CD4-positive, alpha-beta T cell treated with Interleukin-15 for 1 hour (primary cell): ENCODE results near the gene FBXO10.

ENCODE experiments used
- DNase-seq: peaks from one replicate; pipeline ENCODE4 v3.0.0-alpha.2; 2020

Gene FBXO10

DNA sequence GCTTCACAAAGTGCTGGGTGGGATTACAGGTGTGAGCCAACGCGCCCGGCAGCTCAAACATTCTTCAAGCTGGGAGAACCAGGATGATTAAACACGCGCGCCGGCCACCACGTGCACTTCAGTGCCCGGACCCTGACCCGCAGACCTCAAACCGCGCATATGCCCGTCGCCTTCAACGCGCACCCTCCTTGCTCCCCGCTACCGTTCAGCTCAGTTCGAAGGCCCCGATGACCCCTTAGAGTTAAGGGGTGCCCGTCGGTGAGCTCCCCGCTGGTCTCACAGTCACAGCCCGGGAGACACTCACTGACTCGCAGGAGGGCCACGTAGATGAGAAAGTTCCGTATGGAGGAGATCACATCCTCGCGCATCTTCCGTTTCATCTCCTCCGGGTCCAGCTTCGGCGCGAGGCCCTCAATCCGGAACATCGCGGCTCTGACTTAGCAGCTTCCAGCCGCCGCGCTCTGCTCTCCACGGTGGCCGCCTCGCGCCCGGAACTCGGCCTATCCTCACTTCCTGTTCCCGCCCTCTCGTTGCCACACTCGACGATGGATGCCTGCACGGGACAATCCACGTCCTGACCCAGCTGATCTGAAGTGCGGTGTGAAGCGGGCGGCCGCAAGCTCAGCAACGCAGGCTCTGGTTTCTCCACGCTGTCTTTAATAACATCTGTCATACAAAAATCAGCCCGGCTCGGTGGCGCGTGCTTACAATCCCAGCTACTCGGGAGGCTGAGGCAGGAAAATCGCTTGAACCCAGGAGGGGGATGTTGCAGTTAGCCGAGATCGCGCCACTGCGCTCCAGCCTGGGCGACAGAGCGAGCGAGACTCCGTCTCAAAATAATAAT, 16.1 kb upstream of the FBXO10 start, which contains the start of gene TOMM5:
Gene TOMM5, minus strand, starts transcription at position 490 of the 844 bp plus-strand sequence. Its CDS starts 65 bp downstream, at position 425.
- peak; percentile 90 for DNase-seq

DNA sequence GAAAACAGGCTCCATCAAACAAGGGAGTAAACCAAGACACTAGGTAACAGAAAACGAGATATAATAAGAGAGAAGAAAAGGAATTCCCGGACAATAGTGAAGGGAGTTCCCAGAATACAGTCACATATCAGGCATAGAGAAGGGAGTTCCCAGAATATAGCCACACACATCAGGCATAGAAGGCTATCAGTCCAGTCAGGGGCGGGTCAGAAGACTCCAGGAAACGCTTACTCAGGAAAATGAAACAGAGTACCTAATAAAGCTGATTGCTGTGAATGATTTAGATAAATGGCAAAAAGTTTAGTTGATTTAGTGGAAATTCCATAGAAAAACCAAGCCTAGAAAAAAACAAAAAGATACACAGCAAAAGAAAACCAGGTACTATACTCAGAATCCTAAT, 11.3 kb upstream of the FBXO10 start:
- no peak for DNase-seq

DNA sequence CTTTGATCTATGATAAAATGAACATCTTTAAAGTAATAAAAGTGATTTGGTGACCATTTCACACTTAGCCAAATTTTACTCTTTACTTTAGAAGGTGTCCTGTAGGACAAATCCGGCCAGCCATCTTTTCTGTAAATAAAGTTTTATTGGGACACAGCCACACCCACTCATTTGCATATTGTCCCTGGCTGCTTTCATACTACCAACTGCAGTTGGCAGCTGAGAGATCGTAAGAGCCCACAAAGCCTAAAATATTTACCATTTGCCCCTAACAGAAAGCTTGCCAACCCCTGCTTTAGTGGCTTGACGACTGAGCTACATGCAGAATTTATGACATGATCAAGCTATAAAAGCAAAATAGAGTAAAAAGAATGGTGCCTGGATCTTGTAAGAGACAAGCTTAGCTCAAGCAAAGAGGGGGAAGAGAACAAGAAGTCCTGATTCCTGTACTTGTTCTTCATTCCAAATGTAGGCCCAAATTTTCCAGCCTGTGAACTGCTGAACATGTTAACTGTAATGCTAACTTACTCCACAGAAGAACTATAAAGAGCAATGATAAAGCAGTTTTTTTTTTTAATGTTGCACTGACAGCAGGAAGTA, 7.4 kb upstream of the FBXO10 start:
- no peak for DNase-seq

DNA sequence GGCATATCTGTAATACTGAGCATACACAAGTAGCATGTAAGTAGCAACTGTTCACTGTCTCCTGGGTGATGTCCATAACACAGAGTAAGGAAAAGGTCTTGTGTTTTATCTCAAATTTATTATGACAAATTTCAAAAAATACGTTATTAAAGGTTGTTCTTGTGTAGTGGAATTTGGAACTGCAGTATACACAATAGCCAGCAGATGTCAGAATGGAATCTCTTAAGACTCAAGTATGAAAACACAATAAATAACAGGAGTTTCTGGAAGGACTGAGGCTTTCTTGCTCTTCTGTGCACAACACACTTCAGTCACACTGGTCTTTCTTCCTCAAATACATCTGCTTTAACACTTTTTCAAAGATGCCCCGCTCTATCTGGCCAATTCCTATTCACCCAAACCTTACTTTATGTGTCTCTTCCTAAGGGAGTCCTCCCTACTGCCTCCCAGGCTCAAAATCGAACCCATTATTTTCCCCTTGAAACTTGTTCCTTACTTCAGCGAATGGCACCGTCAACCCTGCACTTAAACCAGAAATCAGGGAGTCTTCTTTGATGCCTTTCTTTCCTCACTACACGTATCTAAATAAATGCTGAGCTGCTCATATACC, 6.5 kb upstream of the FBXO10 start:
- DNase-seq: no peak

DNA sequence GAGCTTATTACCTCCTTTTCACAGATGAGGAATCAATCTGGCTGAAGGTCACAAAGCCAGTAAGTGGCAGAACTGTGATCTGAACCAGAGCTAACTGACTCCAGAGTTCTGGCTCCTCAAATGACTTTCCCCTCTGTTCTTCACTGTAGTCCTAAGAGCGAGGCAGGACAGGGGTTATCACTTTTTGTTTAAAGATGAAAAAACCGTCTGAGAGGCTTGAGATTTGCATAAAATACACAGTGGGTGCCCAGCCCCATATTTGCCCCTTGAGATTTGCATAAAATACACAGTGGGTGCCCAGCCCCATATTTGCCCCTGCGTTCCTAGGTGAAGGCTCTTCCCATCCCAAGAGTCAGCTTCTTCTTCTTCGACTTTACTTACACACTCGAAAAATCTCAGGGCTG, 667 bp downstream of the FBXO10 start:
- no peak for DNase-seq

DNA sequence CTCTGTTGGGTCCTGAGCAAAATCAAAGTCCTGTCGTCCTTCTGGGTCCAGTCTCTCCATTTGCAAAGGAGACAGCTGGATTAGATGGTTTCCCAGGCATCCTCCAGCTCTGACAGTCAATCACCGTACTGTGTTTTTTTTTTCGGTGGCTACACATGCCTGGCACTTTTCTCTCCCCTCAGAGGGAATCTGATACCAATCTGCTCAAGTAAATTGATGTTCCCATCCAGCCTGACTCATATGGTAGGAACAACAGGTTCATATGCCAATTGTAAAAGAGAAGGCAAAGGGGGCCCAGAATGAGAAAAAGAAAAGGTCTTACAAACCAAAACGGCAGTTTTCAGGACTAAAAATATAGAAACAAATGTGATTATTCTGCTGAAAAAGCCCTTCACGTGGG, 1.2 kb downstream of the FBXO10 start:
- DNase-seq: no peak

DNA sequence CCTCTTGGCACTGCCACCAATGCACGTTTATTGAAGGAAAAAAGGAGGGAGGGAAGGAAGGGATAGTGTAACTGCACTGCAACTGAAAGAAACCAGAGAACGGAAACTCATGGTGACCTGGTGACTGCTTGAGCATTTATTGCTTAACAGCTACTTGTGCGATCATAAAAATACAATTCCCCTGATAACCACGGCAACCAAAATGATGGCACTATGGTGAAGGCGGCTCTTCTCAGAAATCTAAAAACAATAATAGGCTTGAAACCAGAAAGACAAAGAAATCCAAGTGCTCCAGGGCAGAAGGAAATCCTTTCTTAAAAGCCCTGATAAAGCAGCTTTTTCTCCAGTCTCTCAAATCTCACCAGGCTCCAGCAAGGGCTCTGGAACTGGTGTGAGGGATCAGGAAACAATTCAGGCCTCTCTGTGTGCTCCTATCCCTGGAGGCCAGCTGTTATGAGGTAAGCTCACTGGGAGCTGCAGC, 1.9 kb downstream of the FBXO10 start:
- no peak for DNase-seq

DNA sequence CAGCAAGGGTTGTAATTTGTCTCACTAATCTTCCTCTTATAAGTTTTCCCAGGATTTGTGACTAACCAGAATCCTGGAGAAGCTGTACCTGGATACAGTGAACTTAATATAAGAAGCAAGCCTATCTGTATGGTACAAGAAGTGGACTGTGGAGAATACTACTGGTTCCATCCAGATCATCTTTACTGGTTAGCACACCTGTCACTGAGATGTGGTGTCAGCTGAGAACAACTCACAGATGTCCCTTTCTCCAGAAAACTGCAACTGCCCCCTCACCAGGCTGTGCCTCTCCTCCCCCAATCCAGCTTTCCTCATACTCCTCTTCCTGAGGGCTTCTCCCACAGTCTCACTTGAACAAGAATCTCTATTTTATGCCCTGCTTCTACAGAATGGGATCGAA, 4.9 kb downstream of the FBXO10 start:
- no peak for DNase-seq

DNA sequence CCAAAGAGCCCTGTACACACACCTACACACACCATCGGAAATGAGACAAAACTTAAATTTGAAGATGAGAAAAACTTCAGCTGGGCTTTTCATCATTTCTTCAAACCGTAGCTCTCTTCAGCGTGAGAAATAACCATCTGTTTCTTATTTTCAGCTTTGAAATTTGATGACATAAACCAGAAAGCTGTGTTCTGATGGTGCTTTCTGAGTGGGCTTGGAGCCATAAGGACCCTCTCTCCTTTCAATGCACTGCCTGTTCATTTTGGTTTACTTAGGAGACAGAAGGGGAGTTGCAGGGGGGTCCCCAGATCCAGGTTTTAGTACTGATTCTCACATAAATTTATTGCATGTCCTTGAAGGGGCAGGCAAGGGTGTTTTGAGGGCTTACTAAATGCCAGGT, 9.5 kb downstream of the FBXO10 start:
- no peak for DNase-seq

DNA sequence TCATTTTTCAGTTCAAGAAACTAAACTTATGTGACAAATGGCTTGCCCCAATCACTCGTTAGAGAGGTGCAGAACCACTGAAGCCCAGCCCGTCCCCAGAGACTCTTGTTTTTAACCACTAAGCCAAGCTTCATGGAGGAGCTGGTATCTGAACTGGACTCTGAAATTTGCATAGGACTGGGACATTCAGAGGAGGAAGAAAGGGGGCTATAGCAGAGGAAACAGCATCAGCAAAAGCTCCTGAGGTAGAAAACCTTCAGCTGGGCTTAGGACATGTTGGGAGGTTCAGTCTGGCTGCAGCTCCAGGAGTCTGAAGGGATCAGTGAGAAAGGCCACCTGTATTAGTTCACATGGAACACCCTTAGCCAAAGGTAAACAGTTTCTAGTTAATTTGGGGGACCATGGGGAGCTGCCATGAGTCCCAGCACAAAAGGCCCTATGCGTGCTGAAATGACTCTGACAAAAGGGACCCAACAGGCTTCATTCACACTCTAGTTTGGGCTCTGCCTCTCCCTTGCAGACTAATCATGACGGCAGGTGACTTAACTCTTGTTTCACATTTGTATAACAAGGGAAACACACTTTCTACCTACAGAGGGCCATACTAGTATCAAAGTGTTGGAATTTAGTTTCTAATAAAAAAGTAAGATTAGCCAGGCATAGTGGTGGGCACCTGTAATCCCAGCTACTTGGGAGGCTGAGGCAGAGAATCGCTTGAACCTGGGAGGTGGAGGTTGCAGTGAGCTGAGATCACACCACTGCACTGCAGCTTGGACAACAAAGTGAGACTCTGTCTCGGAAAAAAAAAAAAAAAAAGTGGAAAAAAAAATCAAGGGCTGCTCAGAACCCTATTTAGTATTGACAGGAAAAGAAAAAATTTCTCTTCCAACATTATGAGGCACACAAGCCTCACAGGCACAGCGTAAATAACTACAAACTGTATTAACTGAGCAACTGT, 10.2 kb downstream of the FBXO10 start:
- peak; percentile 21 for DNase-seq

DNA sequence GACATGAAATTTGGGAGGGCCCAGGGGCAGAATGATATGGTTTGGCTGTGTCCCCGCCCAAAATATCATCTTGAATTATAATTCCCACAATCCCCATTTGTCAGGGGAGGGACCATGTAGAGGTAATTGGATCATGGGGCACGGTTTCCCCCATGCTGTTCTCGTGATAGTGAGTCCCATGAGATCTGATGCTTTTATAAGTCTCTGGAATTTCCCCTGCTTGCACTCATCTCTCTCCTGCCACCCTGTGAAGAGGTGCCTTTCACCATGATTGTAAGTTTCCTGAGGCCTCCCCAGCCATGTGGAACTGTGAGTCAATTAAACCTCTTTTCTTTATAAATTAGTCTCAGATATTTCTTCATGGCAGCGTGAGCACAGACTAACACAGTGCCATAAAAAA, 11.3 kb downstream of the FBXO10 start:
- DNase-seq: no peak

DNA sequence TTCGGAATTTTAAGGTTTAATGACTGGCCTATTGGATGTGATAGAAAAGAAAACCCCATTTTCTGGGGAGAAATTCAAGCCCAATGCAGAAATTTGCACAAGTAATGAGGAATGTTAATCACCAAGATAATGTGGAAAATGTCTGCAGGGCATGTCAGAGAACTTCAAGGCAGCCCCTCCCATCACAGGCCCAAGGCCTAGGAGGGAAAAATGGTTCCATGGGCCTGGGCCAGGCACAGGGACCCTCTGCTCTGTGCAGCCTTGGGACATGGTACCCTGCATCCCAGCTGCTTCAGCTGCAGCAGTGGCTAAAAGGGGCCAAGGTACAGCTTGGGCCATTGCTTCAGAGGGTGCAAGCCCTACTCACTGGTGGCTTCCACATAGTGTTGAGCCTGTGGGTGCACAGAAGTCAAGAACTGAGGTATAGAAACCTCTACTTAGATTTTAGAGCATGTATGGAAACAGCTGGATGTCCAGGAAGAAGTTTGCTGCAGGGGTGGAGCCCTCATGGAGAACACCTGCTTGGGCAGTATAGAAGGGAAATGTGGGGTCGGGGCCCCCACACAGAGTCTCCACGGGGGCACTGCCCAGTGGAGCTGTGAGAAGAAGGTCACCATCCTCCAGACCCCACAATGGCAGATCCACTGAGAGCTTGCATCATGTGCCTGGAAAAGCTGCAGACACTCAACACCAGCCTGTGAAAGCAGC, 12.2 kb downstream of the FBXO10 start:
- DNase-seq: no peak

DNA sequence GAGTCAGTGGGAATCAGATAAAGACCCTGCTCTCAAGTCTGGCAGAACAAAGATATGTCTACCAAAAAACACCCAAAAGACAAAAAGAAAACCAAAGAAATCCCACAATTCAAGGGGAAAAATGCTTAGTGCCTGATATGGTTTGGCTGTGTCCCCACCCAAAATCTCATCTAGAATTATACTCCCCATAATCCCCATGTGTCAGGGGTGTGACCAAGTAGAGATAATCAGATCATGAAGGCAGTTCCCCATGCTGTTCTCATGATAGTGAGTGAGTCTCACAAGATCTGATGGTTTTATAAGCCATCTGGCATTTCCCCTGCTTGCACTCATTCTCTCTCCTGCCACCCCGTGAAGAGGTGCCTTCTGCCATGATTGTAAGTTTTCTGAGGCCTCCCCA, 13.4 kb downstream of the FBXO10 start:
- no peak for DNase-seq

DNA sequence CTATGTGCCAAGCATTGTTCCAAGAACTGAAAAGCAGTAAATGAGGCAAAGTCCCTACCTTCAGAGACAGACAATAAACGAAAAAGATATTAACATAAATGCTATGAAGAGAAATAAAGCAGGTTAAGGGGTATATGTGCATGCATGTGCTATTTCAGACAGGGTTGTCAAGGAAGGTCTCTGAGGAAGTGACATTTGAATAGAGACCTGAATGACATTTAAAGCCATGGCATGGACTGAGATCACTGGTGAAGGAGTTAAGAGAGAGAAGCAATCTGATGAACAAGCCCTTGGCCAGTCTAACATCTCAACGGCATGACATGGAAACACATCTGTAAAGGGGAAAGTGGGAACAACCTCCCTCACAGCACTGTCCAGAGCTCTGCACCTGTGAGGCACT, 14.5 kb downstream of the FBXO10 start:
- DNase-seq: no peak

DNA sequence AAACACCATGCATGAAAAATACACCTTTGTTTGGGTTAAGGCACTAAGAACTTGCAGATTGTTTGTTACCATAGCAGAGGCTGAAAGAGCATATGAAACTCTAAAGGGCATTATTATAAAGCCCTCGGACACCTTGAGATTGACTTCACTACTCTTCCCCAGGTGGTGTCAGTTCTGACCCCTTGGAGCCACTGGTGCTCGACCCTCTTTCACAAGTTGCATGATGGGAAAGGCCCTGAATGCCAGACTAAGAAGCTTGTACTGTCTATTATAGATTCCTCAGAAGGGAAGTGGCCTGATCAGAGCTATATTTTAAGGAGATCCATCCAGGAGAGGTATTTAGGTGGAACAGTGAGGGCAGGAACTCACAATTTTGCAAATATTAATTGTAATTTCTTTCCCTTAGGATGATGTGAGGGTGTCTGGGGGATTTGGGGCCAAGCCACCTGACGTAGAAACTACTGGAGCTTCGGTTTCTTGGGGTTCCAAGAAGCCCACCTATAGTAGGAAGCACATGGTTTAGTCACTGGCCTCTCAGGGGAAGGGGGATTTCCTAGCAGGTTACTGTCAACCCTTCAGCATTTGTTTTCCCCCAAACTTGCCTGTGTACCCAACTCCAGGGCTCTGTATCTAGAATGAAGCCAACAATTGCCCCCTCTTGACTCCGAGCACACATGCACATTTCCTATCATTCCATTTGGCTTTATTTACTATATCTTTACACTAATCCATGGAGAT, 16.2 kb downstream of the FBXO10 start:
- no peak for DNase-seq

DNA sequence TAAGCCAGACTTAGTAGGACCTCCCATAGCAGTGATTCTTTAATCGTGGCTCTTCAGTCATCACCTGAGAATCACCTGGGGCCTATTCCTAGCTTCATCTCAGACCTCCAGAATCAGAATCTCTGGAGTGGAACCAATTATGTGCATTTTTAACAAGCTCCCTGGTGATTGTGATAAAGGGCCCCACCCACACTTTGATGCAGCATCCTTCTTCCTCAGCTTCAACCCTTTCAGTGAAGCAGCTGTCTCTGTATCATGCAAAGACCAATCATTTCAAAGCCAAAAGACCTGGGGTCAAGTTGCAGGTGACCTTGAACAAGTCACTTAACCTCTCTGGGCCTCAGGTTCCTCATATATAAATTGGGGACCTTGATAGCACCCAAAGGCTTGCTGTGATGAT, 17.1 kb downstream of the FBXO10 start:
- DNase-seq: no peak

DNA sequence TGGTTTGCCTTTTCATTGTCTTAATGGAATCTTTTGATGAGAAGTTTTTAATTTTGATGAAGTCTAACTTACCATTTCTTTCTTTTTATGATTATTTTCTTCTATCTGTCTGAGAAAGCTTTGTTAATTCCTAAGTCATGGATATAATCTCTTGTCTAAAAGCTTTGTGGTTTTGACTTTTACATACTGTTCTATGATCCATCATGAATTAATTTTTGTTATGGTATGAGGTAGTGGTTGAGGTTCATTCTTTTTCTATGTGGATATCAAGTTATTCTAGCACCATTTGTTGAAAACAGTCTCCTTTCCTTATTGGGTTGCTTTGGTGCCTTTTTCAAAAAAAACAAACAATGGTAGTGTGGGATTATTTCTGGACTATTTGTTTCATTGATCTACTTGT, 20.4 kb downstream of the FBXO10 start:
- DNase-seq: no peak

DNA sequence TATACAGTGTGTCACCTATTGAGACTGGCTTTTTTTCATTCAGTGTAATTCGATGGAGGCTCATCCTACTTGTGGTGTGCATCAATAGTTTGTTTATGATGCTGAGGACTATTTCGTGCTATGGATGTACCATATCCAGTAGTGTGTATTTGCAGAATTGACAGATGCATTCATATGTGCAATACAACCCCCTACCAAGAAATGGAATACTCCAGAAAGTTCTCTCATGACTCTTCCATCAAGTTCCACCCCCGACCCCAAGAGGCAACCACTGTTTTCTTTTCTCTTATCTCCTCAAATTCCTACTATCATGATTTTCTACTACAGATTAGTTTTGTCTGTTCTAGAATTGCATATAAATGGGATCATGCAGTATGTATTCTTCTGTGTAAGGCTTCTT, 21.9 kb downstream of the FBXO10 start:
- no peak for DNase-seq

DNA sequence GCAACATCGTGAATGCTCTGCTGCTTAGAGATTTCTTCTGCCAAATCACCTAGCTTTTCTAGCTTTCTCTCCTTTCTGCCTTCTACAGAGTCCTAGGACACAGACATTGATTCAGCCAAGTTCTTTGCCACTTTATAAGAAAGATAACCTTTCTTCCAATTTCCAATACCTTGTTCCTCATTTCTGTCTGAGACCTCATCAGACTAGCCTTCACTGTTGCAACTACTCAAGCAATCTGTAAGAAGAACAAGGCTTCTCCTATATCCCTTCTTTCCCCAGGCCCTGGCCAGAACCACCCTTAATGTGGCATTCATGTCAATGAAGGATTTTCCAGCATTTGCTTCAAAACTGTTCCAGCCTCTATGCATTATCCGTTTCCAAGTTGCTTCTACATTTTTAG, 24.3 kb downstream of the FBXO10 start:
- no peak for DNase-seq

DNA sequence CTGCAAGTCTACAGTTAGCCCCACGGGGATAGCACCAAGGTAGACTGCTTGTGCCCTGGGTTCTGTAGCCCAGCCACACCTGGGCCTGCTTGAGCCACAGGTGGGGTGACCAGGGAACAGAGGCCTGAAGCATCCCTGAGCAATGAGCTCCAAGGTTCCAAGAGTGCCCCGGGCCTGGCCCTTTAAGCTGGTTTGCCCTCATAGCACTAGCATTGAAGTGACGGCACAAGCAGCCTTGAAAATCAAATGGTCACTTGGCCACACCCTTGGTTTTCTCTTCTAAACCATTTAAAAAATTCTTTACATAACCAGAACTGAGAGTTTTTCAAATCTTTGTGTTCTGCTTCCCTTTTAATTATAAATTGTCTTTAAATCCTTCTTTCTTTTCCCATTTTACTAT, 24.7 kb downstream of the FBXO10 start:
- DNase-seq: no peak

DNA sequence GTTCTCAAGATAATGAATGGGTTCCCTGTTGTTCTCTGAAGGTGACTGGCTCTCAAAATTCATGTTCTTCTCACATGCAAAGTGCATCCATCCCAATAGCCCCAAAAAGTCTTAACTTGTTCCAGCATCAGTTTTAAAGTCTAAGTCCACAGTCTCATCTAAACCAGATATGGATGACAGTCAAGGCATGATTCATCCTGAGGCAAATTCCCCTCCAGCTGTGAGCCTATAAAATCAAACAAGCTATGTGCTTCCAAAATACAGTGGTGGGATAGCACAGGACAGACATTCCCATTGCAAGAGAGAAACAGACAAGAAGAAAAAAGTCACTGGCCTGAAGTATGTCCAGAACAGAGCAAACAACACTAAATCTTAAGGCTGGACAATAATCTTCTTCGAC, 25.4 kb downstream of the FBXO10 start:
- no peak for DNase-seq

DNA sequence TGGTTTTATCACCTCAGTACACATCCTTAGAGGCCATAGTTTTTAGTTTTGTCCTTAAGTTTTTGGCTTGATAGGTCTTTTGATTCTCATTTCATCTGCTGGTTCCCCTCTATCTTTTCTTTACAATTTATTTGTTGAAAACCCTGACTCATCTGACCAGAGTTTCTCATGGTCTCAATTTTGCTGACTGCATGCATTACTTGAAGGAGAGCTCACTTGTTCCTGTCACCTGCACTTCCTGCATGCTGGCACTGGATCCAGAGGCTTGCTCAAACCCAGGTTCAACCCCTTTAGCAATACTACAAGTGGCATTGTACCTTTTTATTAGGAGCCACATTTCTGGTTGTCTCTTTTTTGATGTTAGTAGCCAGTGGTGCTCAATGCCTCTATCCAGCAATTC, 26.7 kb downstream of the FBXO10 start:
- no peak for DNase-seq
